ENCODE data around the gene AMBRA1. TPM values are rescaled to one million over a fixed set of nuclear protein-coding genes. Genes with fewer than 3 reads are reported as not detected.

AMBRA1 gene
- total RNA-seq, 1 donor, result 23.7 TPM

DNA sequence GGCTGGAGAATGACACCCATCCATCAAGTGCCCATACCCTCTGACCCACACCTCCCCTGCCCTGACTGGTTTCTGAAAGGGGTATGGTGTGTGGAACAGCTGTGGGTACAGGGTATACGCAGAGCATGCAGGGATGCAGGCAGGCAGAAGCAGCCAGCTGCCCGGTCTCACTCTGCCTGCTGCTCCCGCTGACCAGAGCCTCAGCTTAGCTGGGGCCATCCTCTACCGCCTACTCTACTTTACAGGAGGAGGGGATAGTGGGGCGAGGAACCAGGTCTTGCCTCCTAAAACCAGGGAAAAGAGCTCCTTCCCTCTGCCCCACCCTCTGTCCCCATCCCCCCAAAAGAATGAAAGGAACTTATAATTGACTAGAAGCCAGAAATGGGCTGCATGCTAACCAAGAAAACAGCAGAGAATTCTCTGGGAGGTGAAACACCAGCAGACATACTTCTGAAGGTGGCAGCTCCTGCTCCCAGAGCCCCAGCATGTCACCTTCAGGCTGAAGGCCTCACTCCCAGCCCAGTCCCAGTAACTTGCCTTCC, 189.3 kb downstream of the AMBRA1 start:
- H3K4me3 ChIP-seq (ENCODE audit: low read depth, low read length), result no peak overlapping the region
- no peak for DNase-seq (ENCODE audit: low read depth)
- TF ChIP-seq, protein P1, sequence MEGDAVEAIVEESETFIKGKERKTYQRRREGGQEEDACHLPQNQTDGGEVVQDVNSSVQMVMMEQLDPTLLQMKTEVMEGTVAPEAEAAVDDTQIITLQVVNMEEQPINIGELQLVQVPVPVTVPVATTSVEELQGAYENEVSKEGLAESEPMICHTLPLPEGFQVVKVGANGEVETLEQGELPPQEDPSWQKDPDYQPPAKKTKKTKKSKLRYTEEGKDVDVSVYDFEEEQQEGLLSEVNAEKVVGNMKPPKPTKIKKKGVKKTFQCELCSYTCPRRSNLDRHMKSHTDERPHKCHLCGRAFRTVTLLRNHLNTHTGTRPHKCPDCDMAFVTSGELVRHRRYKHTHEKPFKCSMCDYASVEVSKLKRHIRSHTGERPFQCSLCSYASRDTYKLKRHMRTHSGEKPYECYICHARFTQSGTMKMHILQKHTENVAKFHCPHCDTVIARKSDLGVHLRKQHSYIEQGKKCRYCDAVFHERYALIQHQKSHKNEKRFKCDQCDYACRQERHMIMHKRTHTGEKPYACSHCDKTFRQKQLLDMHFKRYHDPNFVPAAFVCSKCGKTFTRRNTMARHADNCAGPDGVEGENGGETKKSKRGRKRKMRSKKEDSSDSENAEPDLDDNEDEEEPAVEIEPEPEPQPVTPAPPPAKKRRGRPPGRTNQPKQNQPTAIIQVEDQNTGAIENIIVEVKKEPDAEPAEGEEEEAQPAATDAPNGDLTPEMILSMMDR (IDR thresholded peaks at IDR 0.05; ENCODE audit: insufficient read depth, low read depth, low read length), result no peak

DNA sequence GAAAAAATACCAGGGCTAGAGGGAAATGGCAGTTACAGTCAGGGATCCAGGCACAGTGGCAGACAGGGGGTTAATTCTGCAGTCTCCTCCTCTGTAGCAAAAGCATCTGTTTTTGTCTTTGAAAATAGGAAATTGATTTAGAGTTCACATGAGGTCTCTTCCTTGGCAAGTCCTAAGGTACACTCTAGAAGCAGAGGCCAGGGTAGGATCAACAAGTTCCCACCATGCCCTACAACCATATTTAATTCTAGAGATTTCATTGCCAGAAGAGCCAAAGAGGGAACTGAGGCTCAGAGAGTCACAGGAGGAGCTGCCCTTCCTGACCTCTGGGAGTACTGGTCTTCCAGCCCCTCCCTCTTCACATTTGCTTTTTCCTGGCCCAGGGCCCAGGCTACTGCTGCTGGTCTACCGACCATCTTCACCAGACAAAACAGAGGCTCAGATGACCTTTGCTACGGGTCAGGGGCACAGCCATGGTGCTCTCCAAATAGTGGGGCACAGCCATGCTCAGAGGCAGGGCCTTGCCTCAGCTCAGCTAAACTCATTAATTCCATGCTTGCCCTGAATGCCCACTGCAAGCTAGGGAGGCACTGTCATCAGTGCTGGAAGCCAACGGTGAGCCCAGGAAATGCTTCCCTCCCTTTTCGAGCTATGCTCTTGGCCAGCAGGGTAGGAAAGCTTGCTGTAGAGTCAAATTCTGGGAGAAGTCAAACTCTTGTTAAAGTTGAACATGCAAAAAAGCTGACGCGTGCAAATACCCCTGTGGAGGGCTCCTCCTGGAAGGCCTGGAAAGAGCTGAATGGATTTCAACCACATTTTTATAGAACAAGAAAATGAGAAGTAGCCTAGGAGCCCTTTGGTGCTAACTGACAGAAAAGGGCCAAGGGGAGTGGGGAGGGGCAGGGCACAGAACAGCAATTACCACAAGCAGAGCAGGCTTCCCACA, 190.6 kb downstream of the AMBRA1 start:
- no peak for DNase-seq (ENCODE audit: low read depth)
- TF ChIP-seq, protein P1 (IDR thresholded peaks at IDR 0.05; ENCODE audit: insufficient read depth, low read depth, low read length), result no peak
- H3K4me3 ChIP-seq (ENCODE audit: low read depth, low read length), result no peak overlapping the region

DNA sequence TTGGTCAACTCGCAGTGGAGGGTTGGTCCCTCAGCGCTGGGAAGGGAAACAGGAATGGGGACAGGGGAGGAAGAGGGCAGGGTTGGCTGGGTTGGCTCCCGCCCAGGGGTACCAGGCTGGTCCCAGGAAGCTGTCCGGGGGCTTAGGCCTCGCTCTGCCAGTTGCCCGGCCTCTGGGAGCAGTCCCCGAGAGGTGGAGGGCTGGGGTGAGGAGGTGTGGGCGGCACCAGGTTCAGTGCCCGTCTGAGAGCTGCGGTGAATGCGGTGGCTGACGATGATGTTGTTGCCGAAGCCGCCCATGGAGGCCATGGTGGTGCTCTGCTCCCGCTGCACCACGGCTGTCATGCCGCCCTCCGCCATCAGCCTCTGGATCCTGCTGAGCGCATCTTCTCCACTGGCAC, 196.3 kb downstream of the AMBRA1 start:
- H3K4me3 ChIP-seq (ENCODE audit: low read depth, low read length), result no peak overlapping the region
- TF ChIP-seq, protein P1 (IDR thresholded peaks at IDR 0.05; ENCODE audit: insufficient read depth, low read depth, low read length), result no peak

DNA sequence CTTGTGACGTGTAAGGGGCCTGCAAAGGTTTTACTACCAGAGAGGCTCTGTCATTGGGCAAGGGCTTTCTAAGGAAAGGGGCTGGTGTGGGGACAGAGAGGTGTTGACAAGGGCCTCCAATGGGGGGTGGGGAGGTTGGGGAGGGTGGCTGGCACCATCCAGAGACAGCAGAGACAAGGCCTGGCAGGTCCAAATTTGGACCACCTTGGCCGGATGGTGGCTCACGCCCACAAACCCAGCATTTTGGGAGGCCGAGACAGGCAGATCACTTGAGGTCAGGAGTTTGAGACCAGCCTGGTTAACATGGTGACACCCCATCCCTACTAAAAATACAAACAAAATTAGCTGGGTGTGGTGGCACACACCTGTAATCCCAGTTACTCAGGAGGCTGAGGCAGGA, 200.1 kb downstream of the AMBRA1 start:
- TF ChIP-seq, protein P1 (IDR thresholded peaks at IDR 0.05; ENCODE audit: insufficient read depth, low read depth, low read length), result no peak
- no peak for DNase-seq (ENCODE audit: low read depth)
- H3K4me3 ChIP-seq (ENCODE audit: low read depth, low read length), result no peak overlapping the region

More for the DNA sequence above, 196.3 kb downstream of the AMBRA1 start:
- no peak for DNase-seq (ENCODE audit: low read depth)

DNA sequence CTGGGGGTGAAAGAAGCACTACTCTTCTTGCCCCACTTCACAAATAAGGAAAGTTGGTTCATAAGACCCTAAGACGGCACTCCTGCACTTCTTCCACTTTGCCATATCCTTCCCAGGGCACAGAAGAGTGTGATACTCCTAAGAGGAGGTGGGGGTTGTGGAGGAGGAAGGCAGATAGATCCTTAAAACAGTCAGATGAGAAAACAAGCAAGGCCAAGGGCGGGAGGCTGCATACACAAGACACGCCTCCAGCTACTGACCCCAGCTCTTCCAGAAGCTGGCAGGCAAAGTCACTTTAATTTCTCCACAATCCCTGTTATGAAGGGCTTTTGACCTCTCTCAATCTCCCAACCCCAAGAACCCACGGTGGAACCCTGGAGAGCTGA, 200.6 kb downstream of the AMBRA1 start:
- TF ChIP-seq, protein P1 (IDR thresholded peaks at IDR 0.05; ENCODE audit: insufficient read depth, low read depth, low read length), result no peak
- DNase-seq (ENCODE audit: low read depth), result no peak
- H3K4me3 ChIP-seq (ENCODE audit: low read depth, low read length), result peak overlapping the region; percentile 56

DNA sequence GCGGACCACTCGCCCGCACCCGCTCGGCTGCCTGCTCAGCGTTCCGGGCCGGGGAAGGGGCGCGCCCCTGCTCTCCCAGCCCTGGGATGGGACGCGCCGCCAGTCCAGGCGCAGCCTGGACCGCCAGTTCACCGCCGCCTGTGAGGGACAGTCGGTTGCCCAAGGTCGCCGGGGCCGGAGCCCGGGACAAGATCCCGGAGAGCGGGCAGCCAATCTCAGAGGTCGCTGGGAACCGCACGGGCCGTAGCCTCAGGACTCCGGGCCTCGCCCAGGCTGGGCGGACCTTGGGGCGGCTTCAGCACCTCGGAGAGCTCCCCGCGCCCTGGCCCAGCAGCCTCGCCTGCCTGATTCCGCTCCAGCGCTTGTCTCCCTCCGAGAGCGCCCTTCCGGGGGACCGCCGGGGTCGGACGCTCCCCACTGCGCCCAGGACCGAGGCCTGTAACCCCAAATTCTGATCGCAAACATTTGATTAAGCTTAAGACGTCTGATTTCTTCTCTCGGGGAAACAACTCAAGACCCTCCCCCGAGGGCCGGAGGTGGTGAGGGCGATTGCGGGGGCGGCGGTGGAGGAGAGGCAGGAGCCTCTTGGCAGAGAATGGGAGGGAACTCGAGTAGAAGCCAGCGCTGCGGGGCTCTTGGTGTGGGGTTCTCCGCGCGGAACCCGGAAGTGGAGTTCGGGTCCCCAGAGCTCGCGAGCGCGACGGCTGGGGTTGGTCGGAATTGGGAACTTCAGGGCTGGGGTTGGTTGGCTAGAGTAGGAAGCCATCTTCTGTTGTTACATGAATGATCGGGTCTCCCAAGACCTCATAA, 201.2 kb downstream of the AMBRA1 start:
- TF ChIP-seq, protein P1 (IDR thresholded peaks at IDR 0.05; ENCODE audit: insufficient read depth, low read depth, low read length), result no peak
- peak; percentile 83 for DNase-seq (ENCODE audit: low read depth)
- peak overlapping the region; percentile 56 for H3K4me3 ChIP-seq (ENCODE audit: low read depth, low read length)

Data from fibroblast of villous mesenchyme (primary cell).